ENCODE data around the gene IL17RC.
A peak's percentile ranks its signal among the peaks of the same experiment; 100 is the strongest.
"Not testable (repeated sequence)": the region's sequence is repeated elsewhere in the genome, so short reads cannot be mapped to it uniquely, and the experiment has no call there.

The IL17RC gene

DNA sequence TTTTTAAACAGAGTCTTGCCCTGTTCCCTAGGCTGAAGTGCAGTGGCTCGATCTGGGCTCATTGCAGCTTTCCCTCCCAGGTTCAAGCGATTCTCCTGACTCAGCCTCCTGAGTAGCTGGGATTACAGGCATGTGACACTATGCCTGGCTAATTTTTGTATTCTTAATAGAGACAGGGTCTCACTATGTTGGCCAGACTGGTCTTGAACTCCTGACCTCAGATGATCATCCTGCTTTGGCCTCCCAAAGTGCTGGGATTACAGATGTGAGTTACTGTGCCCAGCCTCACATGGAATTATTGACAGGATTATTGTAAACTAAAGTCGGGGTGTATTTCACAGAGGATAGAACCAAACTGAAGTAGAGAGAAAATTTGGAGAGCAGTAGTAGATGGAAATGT is 21.2 kb upstream of the IL17RC start:
- DNase-seq: not testable (repeated sequence)

DNA sequence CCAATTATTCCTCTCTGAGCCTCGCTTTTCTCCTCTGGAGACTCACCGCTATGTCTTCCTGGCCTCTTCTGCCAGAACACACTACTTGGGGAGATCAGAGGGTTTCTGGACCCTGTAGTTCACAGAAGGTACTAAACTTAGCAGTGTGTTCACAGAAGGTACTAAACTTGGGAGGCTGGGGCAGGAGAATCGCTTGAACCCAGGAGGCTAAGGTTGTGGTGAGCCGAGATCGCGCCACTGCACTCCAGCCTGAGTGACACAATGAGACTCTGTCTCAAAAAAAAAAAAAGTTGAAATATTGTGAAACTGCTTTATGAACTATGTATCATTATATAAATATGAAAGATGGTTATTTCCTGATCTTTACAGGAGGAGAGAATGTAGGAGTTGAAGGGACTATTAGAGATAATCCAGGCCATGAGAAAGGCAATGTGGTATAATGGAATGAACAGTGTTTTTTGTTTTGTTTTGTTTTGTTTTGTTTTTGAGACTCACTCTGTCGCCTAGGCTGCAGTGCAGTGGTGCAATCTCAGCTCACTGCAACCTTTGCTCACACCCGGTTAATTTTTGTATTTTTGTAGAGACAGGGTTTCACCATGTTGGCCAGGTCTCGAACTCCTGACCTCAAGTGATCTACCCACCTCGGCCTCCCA is 20.0 kb upstream of the IL17RC start:
- DNase-seq: not testable (repeated sequence)

GRCh38 chr3:9897408-9898372 is 19.2 kb upstream of the IL17RC start:
- DNase-seq: peak; percentile 60

- no peak for DNase-seq
These were observed 18.2 kb upstream of the IL17RC start for GRCh38 chr3:9898467-9899241.

DNA sequence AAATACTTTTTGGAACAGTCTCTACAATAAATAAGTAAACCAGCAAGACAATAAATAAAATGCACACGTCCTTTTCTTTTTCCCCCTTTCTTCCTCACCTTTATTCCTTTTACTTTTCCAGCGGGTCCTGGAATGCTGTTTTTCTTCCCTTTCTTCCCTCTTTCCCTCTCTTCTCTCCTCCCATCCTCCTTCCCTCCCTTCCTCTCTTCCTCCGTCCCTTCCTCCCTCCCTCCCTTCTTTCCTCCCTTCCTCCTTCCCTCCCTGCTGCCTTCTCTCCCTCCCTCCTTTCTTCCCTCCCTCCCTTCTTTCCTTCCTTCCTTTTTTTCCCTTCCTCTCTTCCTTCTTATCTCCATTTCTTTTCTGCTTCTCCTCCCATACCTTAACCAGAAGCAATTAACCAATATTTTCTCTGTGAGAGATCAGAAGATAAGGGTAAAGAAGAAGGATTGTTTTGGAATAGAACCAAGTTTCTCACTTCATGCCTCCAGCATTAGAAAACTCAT is 17.6 kb upstream of the IL17RC start:
- DNase-seq: no peak

DNA sequence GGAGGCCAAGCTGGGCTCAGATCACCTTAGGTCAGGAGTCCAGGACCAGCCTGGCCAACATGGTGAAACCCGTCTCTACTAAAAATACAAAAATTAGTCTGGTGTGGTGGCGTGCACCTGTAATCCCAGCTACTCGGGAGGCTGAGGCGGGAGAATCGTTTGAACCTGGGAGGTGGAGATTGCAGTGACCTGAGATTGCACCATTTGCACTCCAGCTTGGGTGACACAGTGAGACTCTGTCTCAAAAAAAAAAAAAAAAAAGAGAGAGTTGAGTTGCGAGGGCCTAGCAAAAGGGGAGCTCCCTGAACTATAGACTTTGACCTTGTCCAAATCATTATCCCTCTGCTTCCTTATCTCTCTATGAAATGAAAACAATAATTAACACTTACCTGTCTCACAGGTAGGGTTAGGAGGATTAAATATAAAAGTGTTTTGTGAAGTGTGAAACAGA is 15.9 kb upstream of the IL17RC start:
- not testable (repeated sequence) for DNase-seq

DNA sequence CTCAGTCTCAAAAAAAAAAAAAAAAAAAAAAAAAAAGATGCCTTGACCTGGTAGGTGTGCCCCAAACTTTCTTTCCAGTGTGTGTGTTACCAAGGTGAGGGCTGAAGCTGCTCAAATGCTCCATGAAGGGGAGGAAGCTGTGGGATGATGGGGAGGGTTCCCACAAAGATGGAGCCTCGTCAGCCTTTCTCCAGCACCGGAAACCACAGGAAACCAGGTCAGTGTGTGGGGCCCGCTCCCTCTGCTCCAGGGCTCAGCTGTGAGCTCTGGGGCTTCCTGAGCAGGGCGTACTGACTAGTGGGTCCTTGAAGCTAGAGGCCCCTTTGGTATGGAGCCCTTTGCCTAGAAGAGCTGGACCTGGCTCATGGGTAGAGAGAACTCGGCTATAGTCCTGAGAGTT is 14.9 kb upstream of the IL17RC start:
- DNase-seq: no peak

DNA sequence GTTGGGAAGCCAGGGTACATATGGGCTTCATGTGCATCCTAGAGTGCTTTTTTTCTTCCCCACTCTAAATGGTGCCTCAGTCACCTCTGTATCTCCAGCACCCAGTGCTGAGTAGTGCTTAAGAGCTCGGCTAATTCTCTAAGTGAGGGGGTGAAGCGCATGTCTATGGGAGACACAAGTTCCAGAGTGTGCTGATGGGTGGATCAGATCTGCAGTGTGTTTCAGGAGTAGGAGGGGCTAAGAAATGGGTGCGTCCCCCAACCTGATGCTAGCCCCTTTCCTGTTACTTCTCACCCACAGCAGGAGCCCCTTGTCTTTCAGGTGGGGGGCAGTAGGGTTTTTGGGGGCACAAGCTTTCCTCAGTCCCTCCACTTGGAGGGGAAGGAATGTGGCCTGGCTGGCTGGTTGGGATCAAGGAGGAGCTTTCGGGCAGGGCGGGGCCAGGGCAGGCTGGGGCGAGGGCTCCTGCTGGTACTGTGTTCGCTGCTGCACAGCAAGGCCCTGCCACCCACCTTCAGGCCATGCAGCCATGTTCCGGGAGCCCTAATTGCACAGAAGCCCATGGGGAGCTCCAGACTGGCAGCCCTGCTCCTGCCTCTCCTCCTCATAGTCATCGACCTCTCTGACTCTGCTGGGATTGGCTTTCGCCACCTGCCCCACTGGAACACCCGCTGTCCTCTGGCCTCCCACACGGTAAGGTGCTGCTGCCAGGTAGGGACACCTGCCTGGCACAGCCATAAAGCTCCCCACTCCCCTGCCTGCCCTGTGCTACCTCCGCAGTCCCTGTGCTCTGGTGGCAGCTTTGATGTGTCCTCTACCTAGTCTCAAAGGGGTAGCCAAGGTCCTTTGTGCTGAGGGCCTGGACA is 14.3 kb upstream of the IL17RC start, which contains the start of gene IL17RE:
IL17RE (plus strand) TSS at position 477 of the 866 bp plus-strand sequence; CDS start at position 562, 85 bp downstream.
- no peak for DNase-seq

DNA sequence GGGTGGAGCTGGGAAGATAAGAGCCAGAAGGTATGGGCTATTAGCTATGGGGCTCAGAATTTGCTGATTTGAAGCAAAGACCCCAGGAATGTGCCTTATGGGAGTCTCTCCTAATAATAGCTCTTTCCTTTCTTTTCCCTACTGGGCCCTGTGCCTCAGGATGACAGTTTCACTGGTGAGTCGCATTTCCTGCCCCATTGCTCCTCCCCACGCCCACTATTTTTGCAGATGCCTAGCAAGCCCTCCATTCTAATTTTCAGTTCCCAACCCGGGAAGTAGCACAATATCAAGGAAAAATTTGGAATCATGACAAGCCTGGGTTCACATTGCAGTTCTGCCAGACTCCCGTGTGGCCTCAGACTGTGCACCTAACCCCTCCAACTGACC is 13.7 kb upstream of the IL17RC start:
- peak; percentile 69 for DNase-seq

- no peak for DNase-seq
These were observed 13.0 kb upstream of the IL17RC start for GRCh38 chr3:9903904-9904303.

GRCh38 chr3:9906480-9906879 is 10.4 kb upstream of the IL17RC start:
- DNase-seq: no peak

GRCh38 chr3:9908286-9908685 is 8.6 kb upstream of the IL17RC start:
- no peak for DNase-seq

GRCh38 chr3:9909221-9910013 is 7.5 kb upstream of the IL17RC start:
- no peak for DNase-seq

DNA sequence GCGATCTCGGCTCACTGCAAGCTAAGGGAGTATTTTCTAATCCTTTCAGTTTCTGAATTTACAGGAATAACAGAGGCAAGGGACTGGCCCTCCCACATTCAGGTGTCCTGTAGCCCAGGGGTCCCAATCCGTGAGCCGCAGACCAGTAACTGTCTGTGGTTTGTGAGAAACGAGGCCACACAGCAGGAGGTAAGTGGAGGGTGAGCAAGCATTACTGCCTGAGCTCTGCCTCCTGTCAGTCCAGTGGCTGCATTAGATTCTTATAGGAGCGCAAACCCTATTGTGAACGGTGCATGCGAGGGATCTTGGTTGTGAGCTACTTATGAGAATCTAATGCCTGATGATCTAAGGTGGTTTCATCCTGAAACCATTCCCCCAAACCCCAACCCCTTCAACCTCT is 5.0 kb upstream of the IL17RC start:
- DNase-seq: no peak

DNA sequence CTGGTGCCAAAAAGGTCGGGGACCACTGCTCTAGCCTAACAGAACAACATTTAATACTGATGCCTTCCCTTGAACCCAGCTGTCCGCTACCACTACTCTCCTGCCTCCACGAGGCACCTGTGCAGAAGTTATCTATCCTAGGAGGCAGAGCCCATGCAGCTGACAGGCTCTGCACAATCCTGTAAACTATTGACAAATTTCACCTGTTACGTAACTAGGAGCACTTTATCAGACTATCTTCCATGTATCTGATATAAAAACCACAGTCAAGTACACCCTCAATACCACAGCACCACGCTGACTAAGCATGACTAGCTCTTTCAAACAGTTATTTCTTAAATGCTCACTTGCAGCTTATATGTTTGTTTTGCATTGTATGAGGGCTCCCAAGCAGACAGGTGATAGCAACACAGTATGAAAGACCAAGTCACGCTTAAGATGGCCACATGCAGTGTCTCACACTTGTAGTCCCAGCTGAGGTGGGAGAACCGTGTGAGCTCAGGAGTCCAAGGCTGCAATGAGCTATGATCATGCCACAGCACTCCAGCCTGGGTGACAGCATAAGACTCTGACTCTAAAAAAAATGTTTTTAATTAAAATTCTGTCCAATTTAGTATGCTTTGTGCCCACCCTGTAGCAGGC is 4.5 kb upstream of the IL17RC start:
- peak; percentile 41 for DNase-seq

DNA sequence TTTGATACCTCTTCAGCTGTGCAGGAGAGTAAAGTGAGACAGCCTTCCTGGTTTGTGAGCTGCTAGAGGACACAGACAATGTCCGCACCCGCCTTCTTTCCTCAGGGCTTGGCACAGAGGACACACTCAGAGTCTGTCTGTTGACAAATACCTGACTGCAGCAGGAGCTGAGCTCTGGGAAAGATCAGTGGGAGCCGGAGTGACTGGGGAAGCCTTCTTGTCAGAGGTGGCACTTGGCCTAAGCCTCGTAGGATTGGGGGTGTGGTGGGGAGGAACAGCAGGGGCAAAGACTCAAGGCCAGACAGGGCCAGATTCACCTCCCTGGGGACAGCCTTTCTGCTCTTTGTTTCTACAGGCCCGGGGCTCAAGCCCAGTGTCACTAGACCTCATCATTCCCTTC is 3.3 kb upstream of the IL17RC start:
- no peak for DNase-seq

- no peak for DNase-seq
These were observed 2.9 kb upstream of the IL17RC start for GRCh38 chr3:9914011-9914410.

- no peak for DNase-seq
These were observed 2.2 kb upstream of the IL17RC start for GRCh38 chr3:9914559-9915253.

GRCh38 chr3:9915254-9916141 is 1.4 kb upstream of the IL17RC start:
- peak; percentile 68 for DNase-seq

All from fibroblast of upper back skin (primary cell).